ENCODE results near the gene RAB33B.
"Not testable (repeated sequence)": the region's sequence is repeated elsewhere in the genome, so short reads cannot be mapped to it uniquely, and the experiment has no call there.

Gene RAB33B

DNA sequence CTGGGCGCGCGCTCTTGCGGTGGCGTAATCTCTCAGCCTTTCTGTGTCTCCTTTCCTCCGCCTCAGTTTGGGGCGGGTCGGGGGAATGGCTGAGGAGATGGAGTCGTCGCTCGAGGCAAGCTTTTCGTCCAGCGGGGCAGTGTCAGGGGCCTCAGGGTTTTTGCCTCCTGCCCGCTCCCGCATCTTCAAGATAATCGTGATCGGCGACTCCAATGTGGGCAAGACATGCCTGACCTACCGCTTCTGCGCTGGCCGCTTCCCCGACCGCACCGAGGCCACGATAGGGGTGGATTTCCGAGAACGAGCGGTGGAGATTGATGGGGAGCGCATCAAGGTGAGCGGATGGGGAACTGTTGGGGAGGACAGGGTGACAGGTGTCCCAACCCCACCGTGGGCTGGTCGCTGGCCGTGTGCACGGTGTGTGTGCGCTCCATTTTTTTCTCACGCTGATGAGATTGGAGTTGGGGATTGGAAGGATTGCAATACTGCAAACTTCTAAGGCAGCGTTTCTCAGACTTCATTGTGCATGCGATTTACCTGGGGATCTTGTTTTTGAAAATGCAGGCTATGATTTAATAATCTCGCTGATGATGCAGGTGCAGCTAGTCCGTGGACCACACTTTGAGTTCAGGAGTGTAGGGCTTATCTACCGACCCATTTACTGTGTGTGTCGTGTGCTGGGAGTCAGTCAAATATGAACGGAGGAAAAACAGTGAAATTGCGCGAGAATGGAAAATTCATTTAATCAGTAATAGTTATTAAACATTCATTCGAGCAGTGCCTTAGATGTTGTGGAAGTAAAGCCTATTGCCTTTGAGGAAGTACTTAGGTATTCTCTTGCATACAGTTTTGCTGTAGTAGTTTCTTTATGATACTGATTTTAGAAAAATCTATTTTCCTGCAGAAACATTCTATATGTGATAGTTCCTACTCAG lies at the start of gene RAB33B:
Gene RAB33B, plus strand, starts transcription at position 11 of the 935 bp plus-strand sequence. Its CDS starts 75 bp downstream, at position 86.
- no peak for DNase-seq (ENCODE audit: low read depth, low spot score)

GRCh38 chr4:139410312-139410711 lies 43.6 kb upstream of the RAB33B start:
- no peak for DNase-seq (ENCODE audit: low read depth, low spot score)

DNA sequence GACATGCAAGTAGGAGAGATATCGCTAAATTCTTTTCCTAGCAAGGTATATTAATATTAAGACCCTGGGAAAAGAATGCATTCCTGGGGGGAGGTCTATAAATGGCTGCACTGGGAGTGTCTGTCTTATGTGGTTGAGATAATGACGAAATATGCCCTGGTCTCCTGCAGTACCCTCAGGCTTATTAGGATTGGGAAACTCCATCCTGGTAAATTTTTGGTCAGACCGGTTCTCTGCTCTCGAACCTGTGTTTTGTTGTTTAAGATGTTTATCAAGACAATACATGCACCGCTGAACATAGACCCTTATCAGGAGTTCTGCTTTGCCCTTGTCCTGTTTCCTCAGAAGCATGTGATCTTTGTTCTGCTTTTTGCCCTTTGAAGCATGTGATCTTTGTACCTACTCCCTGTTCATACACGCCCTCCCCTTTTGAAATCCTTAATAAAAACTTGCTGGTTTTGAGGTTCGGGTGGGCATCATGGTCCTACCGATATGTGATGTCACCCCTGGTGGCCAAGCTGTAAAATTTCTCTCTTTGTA lies 39.2 kb upstream of the RAB33B start:
- DNase-seq (ENCODE audit: low read depth, low spot score): not testable (repeated sequence)

DNA sequence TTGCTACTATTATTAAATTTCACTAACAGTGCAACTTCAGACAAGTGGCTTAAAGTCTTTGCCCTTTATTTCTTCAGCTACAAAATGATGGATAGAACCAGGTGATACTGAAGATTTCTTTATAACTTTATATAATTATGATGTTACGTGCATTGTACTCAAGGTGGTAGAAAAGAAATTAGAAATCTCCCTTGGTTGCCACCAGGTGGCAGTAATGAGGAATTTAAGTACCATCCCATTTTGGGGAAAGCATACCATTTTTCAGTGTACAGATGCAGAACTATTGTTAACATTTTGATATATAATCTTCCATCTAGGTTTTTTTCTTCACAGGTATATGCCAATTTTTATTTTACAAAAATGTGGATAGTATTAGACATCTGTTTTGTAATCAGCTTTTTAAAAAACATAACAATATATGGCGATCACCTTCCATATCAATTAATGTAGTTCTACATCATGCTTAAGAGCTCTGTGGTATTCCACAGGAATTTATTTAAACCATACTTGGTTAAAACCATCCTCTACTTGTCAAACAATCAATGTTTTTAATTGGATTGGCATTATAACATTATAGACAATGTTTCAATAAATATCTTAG lies 37.7 kb upstream of the RAB33B start:
- DNase-seq (ENCODE audit: low read depth, low spot score): no peak

DNA sequence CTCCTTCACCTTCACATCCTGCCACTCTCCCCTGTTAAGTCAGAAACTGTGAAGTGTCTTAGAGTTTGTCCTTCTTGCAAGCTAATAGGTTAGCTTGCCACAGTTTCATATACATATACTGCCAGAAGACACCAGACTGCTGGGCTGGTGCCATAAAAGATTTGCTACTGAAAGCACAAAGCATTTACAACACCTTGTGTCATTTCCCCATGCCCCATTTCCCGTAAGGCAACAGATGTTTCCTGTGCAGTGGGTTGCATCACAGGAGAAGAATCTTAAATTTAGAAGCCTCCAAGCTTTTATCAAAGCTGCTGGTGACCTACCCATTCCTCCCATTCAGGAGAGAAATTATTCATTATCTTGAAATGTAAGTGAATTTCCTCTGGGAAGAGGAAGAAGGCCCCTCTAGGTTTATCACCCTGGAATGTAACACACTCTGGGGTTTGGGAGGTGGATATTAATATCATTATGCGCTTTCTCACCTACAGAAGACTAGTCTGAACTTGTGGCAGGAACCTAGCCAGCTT lies 34.5 kb upstream of the RAB33B start:
- DNase-seq (ENCODE audit: low read depth, low spot score): no peak

DNA sequence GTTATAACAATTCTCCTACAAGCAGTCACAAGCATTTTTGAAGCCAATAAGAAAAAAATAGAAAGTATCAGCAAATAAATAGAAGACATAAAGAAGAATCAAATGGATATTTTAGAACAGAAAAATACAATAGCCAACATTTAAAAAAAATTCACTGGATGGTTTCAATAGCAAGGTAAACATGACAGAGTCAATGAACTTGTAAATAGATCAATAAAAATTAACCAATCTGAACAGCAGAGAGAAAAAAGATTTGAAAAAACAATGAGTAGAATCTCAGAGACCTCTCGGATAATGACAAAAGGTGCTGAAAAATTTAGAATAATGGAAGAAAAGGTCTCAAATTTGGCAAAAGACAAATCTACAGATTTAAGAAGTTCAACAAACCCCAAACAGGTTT lies 33.3 kb upstream of the RAB33B start:
- DNase-seq (ENCODE audit: low read depth, low spot score): no peak

- no peak for DNase-seq (ENCODE audit: low read depth, low spot score)
Observed at GRCh38 chr4:139436122-139436521, 17.8 kb upstream of the RAB33B start.

DNA sequence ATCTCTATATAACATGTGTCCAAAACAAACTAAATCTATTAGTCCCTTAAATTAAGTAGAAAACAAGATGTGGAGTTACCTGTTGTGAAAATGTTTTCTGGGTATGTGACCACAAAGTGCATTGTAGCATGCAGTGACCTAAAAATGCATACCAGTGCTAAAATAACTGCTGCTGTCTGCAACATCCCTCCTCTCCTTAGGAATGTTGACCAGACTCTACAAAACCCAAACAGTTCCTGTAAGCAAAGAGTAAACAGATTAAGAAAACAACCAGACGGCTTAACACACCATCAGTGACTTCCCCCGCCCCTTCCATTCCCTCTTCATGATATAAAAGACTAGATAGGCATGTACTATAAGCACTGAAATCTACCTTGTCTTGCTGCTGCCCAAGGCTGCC lies 15.8 kb upstream of the RAB33B start:
- DNase-seq (ENCODE audit: low read depth, low spot score): no peak

- DNase-seq (ENCODE audit: low read depth, low spot score): no peak
Observed at GRCh38 chr4:139441029-139441428, 12.9 kb upstream of the RAB33B start.

DNA sequence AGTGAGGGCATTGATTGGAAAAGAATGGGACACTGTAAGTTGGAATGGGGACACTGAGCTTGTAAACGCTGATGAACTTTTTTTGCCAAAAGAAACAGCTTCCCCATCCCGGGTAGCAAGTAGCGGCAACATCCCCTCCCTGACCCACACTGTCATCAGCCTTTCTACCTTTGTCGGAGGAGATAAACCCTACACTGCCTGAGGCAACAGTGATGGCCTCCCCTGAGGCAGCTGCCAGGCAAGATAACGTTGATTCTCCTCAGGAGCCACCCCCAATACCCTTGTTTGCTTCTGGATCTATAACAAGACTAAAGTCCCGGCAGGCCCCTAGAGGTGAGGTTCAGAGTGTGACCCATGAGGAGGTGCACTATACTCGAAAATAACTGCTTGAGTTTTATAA lies 10.3 kb upstream of the RAB33B start:
- no peak for DNase-seq (ENCODE audit: low read depth, low spot score)

DNA sequence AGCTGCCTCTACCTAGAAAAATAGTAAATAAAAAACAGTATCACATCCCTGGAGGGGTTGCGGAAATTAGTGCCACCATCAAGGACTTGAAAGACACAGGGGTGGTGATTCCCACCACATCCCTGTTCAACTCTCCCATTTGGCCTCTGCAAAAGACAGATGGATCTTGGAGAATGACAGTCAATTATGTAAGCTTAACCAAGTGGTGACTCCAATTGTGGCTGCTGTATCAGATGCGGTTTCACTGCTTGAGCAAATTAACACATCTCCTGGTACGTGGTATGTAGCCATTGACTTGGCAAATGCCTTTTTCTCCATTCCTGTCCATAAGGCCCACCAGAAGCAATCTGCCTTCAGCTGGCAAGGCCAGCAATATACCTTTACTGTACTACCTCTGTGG lies 9.0 kb upstream of the RAB33B start:
- DNase-seq (ENCODE audit: low read depth, low spot score): not testable (repeated sequence)

GRCh38 chr4:139447078-139447477 lies 6.8 kb upstream of the RAB33B start:
- not testable (repeated sequence) for DNase-seq (ENCODE audit: low read depth, low spot score)

- no peak for DNase-seq (ENCODE audit: low read depth, low spot score)
Observed at GRCh38 chr4:139450586-139450985, 3.3 kb upstream of the RAB33B start.

DNA sequence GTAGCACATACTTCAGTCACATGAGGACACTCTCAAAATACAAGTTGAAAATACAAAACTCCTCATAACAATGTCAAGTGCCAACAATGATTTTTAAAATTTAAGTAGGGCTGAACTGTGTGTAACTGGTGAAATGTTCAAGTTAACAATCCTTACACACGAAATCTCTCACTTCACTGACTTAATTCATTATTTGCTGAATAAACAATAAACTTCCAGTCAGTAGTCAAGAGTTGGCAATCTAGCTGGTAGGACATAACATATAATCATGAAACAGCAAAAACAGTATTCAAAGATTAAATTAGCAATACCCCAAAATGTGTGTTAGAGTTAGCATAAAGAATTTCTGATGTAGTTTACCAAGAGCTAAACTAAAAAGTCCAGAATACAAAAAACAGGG lies 1.9 kb upstream of the RAB33B start:
- no peak for DNase-seq (ENCODE audit: low read depth, low spot score)

- DNase-seq (ENCODE audit: low read depth, low spot score): no peak
Observed at GRCh38 chr4:139453041-139453370, 915 bp upstream of the RAB33B start.

DNA sequence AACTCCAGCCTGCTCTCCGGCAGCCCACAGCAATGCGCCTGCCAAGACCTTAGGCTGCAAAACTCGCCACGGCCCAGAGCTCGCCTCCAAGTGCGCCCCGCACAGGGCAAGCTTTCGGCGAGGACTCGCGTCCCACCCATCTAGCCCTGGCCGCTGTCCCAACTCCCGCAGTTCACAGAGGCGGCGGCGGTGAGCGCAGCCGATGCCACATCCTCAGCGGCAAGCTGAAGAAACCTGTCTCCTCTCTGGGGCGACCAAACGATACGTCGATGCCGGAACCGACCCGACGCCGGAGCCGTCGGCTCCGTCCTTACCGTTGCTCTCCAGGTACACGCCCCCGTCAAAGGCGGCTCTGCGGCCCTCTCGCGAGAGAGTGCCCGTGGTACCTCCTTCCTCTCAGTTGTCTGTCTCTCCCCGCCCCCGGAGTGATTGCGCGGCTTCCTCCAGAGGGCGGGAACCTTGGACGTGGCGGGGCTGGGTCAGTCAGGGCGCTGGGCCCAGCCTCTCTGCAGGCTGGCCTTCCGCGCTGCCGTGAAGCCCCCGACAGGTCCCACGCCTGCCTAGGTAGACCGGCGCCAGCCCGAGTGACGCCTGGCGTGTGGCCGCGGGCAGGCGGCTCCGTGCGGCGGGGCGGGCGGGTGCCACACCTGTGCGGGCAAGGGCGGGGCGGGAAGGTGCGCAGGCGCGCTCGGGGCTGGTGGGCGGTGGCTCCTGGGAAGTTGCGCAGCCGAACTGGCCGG lies 380 bp upstream of the RAB33B start:
- peak; percentile 92 for DNase-seq (ENCODE audit: low read depth, low spot score)

DNA sequence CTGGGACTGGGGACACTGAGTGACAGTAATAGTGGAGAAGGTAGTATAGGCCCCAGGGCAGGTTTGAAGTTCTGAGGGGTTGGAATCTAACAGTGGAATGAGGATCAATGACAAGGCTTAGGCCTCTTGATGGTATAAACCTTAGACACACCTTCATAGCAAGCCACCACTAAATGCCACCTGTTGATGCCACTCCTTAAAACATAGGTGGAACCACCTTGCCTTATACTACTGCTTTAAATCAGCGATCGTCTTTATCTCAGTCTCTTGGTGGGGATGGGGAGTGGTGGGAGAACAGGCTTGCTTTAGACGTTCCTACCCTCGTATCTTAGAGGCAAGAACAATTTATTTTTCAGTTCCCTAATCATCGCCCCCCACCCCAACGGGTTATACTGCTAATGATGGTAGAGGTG lies 1.2 kb downstream of the RAB33B start:
- DNase-seq (ENCODE audit: low read depth, low spot score): no peak

DNA sequence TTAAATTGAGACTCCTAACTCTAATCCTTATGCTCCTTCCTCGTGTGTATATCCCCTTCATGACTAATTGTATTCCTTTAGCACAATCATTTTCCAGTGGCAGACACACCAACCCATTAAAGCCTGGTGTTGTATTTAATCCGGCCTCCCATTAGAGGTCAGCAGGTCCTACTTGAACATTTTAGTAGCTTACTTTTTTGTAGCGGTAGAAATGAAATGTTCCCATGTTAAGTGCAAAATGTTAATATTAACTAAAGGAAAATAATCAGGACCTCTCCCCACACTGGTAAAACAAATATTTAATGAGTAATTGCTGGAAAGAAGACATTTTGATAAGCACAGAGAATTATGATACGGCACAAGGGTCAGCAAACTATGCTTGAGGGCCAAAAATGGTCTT lies 3.4 kb downstream of the RAB33B start:
- DNase-seq (ENCODE audit: low read depth, low spot score): no peak

- no peak for DNase-seq (ENCODE audit: low read depth, low spot score)
Observed at GRCh38 chr4:139458543-139458942, 4.6 kb downstream of the RAB33B start.

- DNase-seq (ENCODE audit: low read depth, low spot score): no peak
Observed at GRCh38 chr4:139458999-139459398, 5.1 kb downstream of the RAB33B start.

DNA sequence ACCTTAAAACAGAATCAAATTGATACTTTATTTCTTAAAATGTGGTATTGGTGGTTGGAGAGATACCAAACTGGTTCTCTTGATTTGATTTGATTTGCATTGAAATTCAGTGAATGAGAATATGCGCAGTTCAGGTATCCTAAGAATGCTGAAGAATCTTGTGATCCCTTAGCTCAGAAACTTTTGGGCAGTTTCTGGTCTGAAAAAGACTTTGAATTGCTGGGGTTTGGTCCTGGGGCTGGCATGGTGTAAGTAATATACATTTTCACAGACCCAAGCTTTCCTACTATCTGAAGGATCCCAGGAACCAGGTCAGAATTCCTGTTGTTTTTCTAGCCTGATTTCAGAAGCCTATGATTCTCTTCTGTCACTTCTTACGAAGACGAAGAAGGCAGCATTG lies 6.6 kb downstream of the RAB33B start:
- DNase-seq (ENCODE audit: low read depth, low spot score): no peak

GRCh38 chr4:139461022-139461628 lies 7.2 kb downstream of the RAB33B start:
- DNase-seq (ENCODE audit: low read depth, low spot score): no peak

Measured in activated naive CD8-positive, alpha-beta T cell treated with anti-CD3 and anti-CD28 coated beads, Interleukin-2, amount 50 U/mL, for 16 hours (primary cell).